ENCODE results near the gene MRPL34. TPM values are rescaled to one million over a fixed set of nuclear protein-coding genes. Genes with fewer than 3 reads are reported as not detected.

The MRPL34 gene
- total RNA-seq, 1 donor from 2014 or later, result 206 TPM

DNA sequence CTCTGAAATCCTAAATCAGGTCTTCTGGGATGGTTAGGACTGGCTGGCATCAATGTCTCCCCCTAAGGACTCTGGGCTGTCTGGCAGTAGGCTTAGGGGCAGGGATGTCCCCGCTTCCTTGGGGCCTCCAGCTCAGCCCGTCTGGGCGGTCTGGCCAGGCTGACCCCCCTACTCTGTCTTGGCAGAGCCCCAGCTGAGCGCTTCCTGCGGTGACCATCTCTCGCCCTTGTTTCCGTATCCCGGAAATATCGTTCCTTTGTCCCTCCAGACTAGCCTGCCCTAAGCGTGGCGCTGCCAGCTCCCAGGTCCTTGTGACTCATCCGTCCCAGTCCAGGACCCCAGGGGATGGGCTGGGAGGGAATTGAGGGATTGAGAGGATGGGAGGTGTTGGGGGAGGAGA is 43.0 kb downstream of the MRPL34 start:
- Histone ChIP-seq H3K4me1 (peaks cover 66% of the 10 kb centered on the region), H3K9me3 (replicated peaks) (no peaks in the 10 kb centered on the region), H3K27me3 (ENCODE audit: low read depth) (peaks cover 34% of the 10 kb centered on the region), H3K4me3 (no peak overlapping the region), H3K27ac (replicated peaks) (peak overlapping the region; percentile 70), H3K36me3 (no peaks in the 10 kb centered on the region)
- TF ChIP-seq, protein P1, sequence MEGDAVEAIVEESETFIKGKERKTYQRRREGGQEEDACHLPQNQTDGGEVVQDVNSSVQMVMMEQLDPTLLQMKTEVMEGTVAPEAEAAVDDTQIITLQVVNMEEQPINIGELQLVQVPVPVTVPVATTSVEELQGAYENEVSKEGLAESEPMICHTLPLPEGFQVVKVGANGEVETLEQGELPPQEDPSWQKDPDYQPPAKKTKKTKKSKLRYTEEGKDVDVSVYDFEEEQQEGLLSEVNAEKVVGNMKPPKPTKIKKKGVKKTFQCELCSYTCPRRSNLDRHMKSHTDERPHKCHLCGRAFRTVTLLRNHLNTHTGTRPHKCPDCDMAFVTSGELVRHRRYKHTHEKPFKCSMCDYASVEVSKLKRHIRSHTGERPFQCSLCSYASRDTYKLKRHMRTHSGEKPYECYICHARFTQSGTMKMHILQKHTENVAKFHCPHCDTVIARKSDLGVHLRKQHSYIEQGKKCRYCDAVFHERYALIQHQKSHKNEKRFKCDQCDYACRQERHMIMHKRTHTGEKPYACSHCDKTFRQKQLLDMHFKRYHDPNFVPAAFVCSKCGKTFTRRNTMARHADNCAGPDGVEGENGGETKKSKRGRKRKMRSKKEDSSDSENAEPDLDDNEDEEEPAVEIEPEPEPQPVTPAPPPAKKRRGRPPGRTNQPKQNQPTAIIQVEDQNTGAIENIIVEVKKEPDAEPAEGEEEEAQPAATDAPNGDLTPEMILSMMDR (IDR thresholded peaks at IDR 0.05; ENCODE audit: borderline replicate concordance), result no peak
- peak; percentile 66 for DNase-seq
- intact Hi-C loops (cut with micrococcal nuclease), result no loop called here

DNA sequence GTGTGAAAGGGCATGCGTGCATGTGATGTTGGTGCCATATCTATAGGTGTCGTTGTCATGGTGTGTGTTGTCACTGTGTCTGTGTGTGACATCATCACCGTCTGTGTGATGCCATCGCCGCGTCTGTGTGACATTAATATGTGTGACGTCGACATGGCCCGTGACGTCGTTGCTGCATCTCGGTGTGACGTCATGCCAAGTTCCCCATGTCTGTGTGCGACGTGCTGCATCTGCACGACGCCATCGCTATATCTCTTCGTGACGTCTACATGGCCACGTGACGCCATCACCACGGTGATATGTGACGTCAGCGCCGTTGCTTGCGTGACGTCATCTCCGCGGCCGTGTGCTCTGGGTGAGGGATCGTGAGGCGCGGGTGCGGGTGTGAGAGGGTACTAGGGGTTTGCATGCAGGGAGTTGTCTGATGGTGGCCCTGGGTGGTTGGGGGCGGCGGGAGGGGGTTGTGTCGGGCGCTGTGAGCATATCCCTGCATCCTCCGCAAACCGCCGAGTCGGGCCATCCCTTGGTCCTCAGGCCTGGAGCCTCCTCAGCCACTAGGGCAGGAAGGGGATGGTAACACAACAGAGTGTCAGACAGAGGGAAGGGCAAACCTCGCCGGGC is 46.3 kb downstream of the MRPL34 start:
- intact Hi-C loops (cut with micrococcal nuclease), result no loop called here
- no peaks in the 10 kb centered on the region for H3K9me3 ChIP-seq (replicated peaks)
- peaks cover 56% of the 10 kb centered on the region for H3K4me1 ChIP-seq
- DNase-seq, result no peak
- H3K27ac ChIP-seq (replicated peaks), result no peak overlapping the region
- H3K27me3 ChIP-seq (ENCODE audit: low read depth), result peaks cover 34% of the 10 kb centered on the region
- H3K36me3 ChIP-seq, result no peaks in the 10 kb centered on the region
- TF ChIP-seq, protein P1 (IDR thresholded peaks at IDR 0.05; ENCODE audit: borderline replicate concordance), result no peak
- H3K4me3 ChIP-seq, result no peak overlapping the region

DNA sequence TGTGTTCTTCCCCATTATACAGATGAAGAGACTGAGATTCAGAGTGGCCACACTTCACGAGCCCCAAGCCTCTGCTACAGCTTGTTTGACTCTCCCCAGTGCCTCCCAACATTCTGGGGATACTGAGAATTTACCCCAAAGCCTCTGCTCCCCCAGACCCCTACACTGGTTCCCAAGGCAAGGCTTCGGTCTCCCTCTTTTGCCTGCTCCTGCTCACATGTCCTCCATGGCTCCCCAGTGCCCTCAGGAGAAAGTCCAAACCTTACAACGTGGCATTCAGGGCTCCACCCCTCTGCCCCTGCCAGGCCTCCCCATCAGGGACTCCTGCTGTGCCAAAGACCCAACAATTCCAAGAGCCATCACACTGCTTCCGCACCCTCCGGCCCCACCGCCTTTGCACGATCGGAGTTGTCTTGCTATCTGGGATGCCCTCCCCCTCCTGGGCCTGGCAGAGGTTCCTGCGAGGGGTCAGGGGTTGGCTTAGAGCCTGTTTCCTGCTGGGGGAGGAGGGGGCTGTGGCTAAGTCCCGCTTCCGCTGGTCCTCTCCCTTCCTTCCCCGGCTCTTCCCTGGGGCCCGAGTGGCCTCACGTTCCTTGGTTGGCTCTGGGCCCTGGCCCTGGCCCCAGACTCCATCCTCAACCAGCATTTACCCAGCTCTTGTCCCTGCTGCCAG is 47.1 kb downstream of the MRPL34 start:
- H3K4me1 ChIP-seq, result peaks cover 51% of the 10 kb centered on the region
- TF ChIP-seq, protein P1 (IDR thresholded peaks at IDR 0.05; ENCODE audit: borderline replicate concordance), result no peak
- intact Hi-C loops (cut with micrococcal nuclease), result no loop called here
- no peaks in the 10 kb centered on the region for H3K9me3 ChIP-seq (replicated peaks)
- no peak for DNase-seq
- H3K27ac ChIP-seq (replicated peaks), result peak overlapping the region; percentile 23
- peaks cover 34% of the 10 kb centered on the region for H3K27me3 ChIP-seq (ENCODE audit: low read depth)
- no peaks in the 10 kb centered on the region for H3K36me3 ChIP-seq
- H3K4me3 ChIP-seq, result no peak overlapping the region

DNA sequence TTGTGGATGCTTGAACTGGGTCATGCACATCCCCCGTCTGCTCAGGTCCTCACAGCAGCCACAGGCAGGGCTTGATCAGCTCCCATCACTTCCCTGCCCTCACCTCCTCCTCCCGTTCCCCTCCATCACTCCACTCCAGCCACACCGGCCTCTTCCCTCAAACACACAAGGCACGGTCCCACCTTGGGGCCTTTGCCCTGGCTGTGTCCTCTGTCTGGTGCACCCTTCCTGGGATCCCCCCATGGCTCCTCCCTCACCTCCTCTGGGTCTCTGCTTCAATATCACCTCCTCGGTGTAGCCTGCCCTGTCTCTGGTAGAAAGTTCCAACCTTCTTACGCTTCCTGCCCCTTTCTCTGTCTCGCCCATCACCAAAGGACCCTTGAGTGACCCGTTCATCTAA is 47.7 kb downstream of the MRPL34 start:
- H3K4me1 ChIP-seq, result peaks cover 51% of the 10 kb centered on the region
- TF ChIP-seq, protein P1 (IDR thresholded peaks at IDR 0.05; ENCODE audit: borderline replicate concordance), result no peak
- no peaks in the 10 kb centered on the region for H3K9me3 ChIP-seq (replicated peaks)
- no peak overlapping the region for H3K4me3 ChIP-seq
- DNase-seq, result no peak
- H3K36me3 ChIP-seq, result no peaks in the 10 kb centered on the region
- peaks cover 34% of the 10 kb centered on the region for H3K27me3 ChIP-seq (ENCODE audit: low read depth)
- H3K27ac ChIP-seq (replicated peaks), result peak overlapping the region; percentile 23
- intact Hi-C loops (cut with micrococcal nuclease), result no loop called here

Other genes starting within 250 kb of the MRPL34 start
- gene HAUS8, start 230.4 kb upstream of the MRPL34 start, total RNA-seq, result 3.5 TPM
- 30.7 TPM for gene MYO9B, start 230.1 kb upstream of the MRPL34 start, total RNA-seq
- 27.5 TPM for gene USE1, start 90.5 kb upstream of the MRPL34 start, total RNA-seq
- gene OCEL1, start 79.6 kb upstream of the MRPL34 start, total RNA-seq, result 21.2 TPM
- gene NR2F6, start 60.0 kb upstream of the MRPL34 start, total RNA-seq, result 60.1 TPM
- gene USHBP1, start 41.1 kb upstream of the MRPL34 start, total RNA-seq, result 7.0 TPM
- gene BABAM1, start 38.4 kb upstream of the MRPL34 start, total RNA-seq, result 72.7 TPM
- 0.11 TPM for gene ANKLE1, start 24.0 kb upstream of the MRPL34 start, total RNA-seq
- 11.7 TPM for gene ABHD8, start 2.4 kb upstream of the MRPL34 start, total RNA-seq
- gene DDA1, start 3.7 kb downstream of the MRPL34 start, total RNA-seq, result 35.7 TPM
- gene ANO8, start 29.0 kb downstream of the MRPL34 start, total RNA-seq, result 6.8 TPM
- 10.8 TPM for gene GTPBP3, start 31.7 kb downstream of the MRPL34 start, total RNA-seq
- 36.9 TPM for gene PLVAP, start 71.5 kb downstream of the MRPL34 start, total RNA-seq
- not detected for gene CCDC194, start 88.3 kb downstream of the MRPL34 start, total RNA-seq
- gene BST2, start 99.8 kb downstream of the MRPL34 start, total RNA-seq, result 42.2 TPM
- 19.6 TPM for gene MVB12A, start 114.2 kb downstream of the MRPL34 start, total RNA-seq
- gene TMEM221, start 142.8 kb downstream of the MRPL34 start, total RNA-seq, result 0.14 TPM
- 0.33 TPM for gene NXNL1, start 155.1 kb downstream of the MRPL34 start, total RNA-seq
- gene SLC27A1, start 164.7 kb downstream of the MRPL34 start, total RNA-seq, result 59.3 TPM
- gene PGLS, start 205.8 kb downstream of the MRPL34 start, total RNA-seq, result 19.9 TPM
- 31.2 TPM for gene COLGALT1, start 249.8 kb downstream of the MRPL34 start, total RNA-seq